GM23338 (cell line): ENCODE measurements around the gene BMPER.

Source experiments
- CREB1 ChIP-seq: fragments of 250-450 bp; sonication (Bioruptor Pico); IDR thresholded peaks from 2 replicates; pipeline ENCODE4 v1.5.0; 2020; ENCODE audit warnings: low read depth, mild to moderate bottlenecking, moderate library complexity
- CTCF ChIP-seq, 2 experiments: fragments of 200-600 bp in 1 of 2; sonication (generic) in 1 of 2; conservative IDR thresholded peaks; 2 replicates each; pipeline versions ENCODE4 v1.5.1 to v1.6.1; 2016 to 2017; ENCODE audit warnings: antibody characterized with exemption in 2 of 2, low read depth in 2 of 2, mild to moderate bottlenecking in 2 of 2, moderate library complexity in 1 of 2
- ETS1 ChIP-seq: IDR thresholded peaks from 2 replicates; pipeline ENCODE4 v1.6.1; 2016; ENCODE audit warnings: antibody characterized with exemption
- EZH2 ChIP-seq: fragments of 200-600 bp; sonication (generic); IDR thresholded peaks from one replicate; pipeline ENCODE4 v1.8.0; 2017; ENCODE audit warnings: antibody characterized with exemption, mild to moderate bottlenecking, low read depth; ENCODE audit not compliant: unreplicated experiment
- EZH2phosphoT487 ChIP-seq: fragments of 200-600 bp; sonication (generic); IDR thresholded peaks from one replicate; pipeline ENCODE4 v1.8.1; 2018; ENCODE audit warnings: antibody characterized with exemption; ENCODE audit not compliant: unreplicated experiment
- JUNB ChIP-seq: IDR thresholded peaks from one replicate; pipeline ENCODE4 v1.6.1; 2016; ENCODE audit warnings: antibody characterized with exemption; ENCODE audit not compliant: unreplicated experiment
- POLR2AphosphoS5 ChIP-seq: IDR thresholded peaks from 2 replicates; pipeline ENCODE4 v1.6.1; 2016; ENCODE audit warnings: antibody characterized with exemption, low read depth
- REST ChIP-seq: IDR thresholded peaks from one replicate; pipeline ENCODE4 v1.6.1; 2018; ENCODE audit warnings: antibody characterized with exemption; ENCODE audit not compliant: unreplicated experiment
- STAT1 ChIP-seq: IDR thresholded peaks from one replicate; pipeline ENCODE4 v1.6.1; 2016; ENCODE audit warnings: antibody characterized with exemption; ENCODE audit not compliant: unreplicated experiment
- ZNF331 ChIP-seq: fragments of 250-450 bp; sonication (Bioruptor Pico); IDR thresholded peaks from 2 replicates; pipeline ENCODE4 v1.5.0; 2020; ENCODE audit warnings: low read depth, mild to moderate bottlenecking, moderate library complexity
- ZNF462 ChIP-seq: fragments of 250-450 bp; sonication (Bioruptor Pico); IDR thresholded peaks from 2 replicates; pipeline ENCODE4 v1.5.0; 2020; ENCODE audit warnings: mild to moderate bottlenecking, moderate library complexity

GRCh38 chr7:34077168-34077567, 171.8 kb downstream of the BMPER start:
- no peak for TF ChIP-seq EZH2
- TF ChIP-seq CTCF (conservative IDR thresholded peaks at IDR 0.05; ENCODE audit: low read depth in 2 of 2), result no peak
- TF ChIP-seq POLR2AphosphoS5, result no peak
- TF ChIP-seq REST, result no peak
- TF ChIP-seq CREB1, result no peak
- no peak for TF ChIP-seq EZH2phosphoT487
- TF ChIP-seq ZNF462, result no peak
- TF ChIP-seq ZNF331 (CRISPR knock-in tag), result no peak
- TF ChIP-seq JUNB, result no peak
- no peak for TF ChIP-seq ETS1
- TF ChIP-seq STAT1, result no peak
